Smooth muscle cell (in vitro differentiated cells): ENCODE data around the gene INAFM1. TPM values are rescaled to one million over a fixed set of nuclear protein-coding genes. Genes with fewer than 3 reads are reported as not detected.

Experiments used
- DNase-seq: peaks from one replicate; lab custom pipeline; 2025; ENCODE audit not compliant: unreplicated experiment; lab: John Stamatoyannopoulos, UW
- H2AFZ ChIP-seq: fragments of 200-600 bp; sonication (generic); 2 replicates; pipeline ENCODE4 v1.6.0; 2016; ENCODE audit warnings: antibody characterized with exemption, low read depth, mild to moderate bottlenecking
- H3F3A ChIP-seq: fragments of 200-600 bp; sonication (generic); 2 replicates; pipeline ENCODE4 v1.6.0; 2017; ENCODE audit warnings: antibody characterized with exemption, low read depth
- H3K27ac ChIP-seq: fragments of 200-600 bp; sonication (generic); 2 replicates; pipeline ENCODE4 v1.5.1; 2016; ENCODE audit warnings: low read depth, mild to moderate bottlenecking
- H3K27me3 ChIP-seq: fragments of 200-600 bp; sonication (generic); 2 replicates; pipeline ENCODE4 v1.6.1; 2016; ENCODE audit warnings: low read depth, mild to moderate bottlenecking
- H3K36me3 ChIP-seq: fragments of 200-600 bp; sonication (generic); 2 replicates; pipeline ENCODE4 v1.5.1; 2016; ENCODE audit warnings: low read depth
- H3K4me1 ChIP-seq: fragments of 200-600 bp; sonication (generic); 2 replicates; pipeline ENCODE4 v1.5.1; 2016; ENCODE audit warnings: low read depth
- H3K4me2 ChIP-seq: fragments of 200-600 bp; sonication (generic); 2 replicates; pipeline ENCODE4 v1.6.0; 2016; ENCODE audit warnings: mild to moderate bottlenecking
- H3K4me3 ChIP-seq: fragments of 200-600 bp; sonication (generic); 2 replicates; pipeline ENCODE4 v1.5.1; 2016; ENCODE audit warnings: mild to moderate bottlenecking
- H3K79me2 ChIP-seq: fragments of 200-600 bp; sonication (generic); 2 replicates; pipeline ENCODE4 v1.6.0; 2016; ENCODE audit warnings: low read depth, mild to moderate bottlenecking
- H3K9ac ChIP-seq: fragments of 200-600 bp; sonication (generic); 2 replicates; pipeline ENCODE4 v1.6.0; 2016; ENCODE audit warnings: low read depth
- H3K9me3 ChIP-seq: fragments of 200-600 bp; sonication (generic); replicated peaks from 2 replicates; pipeline ENCODE4 v1.5.1; 2016; ENCODE audit warnings: low read depth
- H4K20me1 ChIP-seq: fragments of 200-600 bp; sonication (generic); 2 replicates; pipeline ENCODE4 v1.6.0; 2016; ENCODE audit warnings: low read depth
- WGBS: methylation state at CpG from one replicate; pipeline ENCODE4 v1.1.7; 2016; ENCODE audit warnings: low lambda C conversion rate; 5-methylcytosine and 5-hydroxymethylcytosine counted together
- polyA plus RNA-seq: library from polyadenylated mRNA; unstranded; fragments of >200 nt; fragmentation: Nextera tagmentation; extraction: Ambion mirVana; gene quantifications from 2 replicates; pipeline ENCODE4 v1.2.1, GENCODE V29; 2016
- total RNA-seq: library from RNA; depleted of rRNA; stranded (reverse); fragments of >200 nt; gene quantifications from 2 replicates; pipeline ENCODE4 v1.2.3, GENCODE V29; 2014
- TF ChIP-seq, protein P1 (sequence below): fragments of 200-600 bp; sonication (generic); IDR thresholded peaks from 2 replicates; pipeline ENCODE4 v1.5.1; 2017; ENCODE audit warnings: borderline replicate concordance, mild to moderate bottlenecking, antibody characterized with exemption; ENCODE audit not compliant: insufficient read depth, poor library complexity, severe bottlenecking

The INAFM1 gene
- total and polyA plus RNA-seq, 2 experiments from 2014 or later: 7.2 to 29.7 TPM

DNA sequence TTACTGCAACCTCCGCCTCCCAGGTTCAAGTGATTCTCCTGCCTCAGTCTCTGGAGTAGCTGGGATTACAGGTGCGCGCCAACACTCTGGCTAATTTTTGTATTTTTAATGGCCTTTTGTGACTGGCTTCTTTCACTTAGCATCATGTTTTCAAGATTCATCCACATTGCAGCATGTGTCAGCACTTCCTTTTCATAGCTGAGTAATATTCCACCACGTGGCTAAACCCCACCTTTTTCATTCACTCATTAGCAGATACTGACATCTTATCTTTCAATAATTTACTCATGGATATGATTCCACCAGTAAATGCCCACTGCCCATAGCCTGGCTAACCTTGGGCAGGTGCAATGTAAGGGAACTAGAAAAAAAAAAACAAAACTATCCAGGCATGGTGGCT is 41.8 kb downstream of the INAFM1 start:
- H2AFZ ChIP-seq: no peak overlapping the region
- H3K27me3 ChIP-seq: no peaks in the 10 kb centered on the region
- H3F3A ChIP-seq: peaks cover 5% of the 10 kb centered on the region
- TF ChIP-seq, protein P1, sequence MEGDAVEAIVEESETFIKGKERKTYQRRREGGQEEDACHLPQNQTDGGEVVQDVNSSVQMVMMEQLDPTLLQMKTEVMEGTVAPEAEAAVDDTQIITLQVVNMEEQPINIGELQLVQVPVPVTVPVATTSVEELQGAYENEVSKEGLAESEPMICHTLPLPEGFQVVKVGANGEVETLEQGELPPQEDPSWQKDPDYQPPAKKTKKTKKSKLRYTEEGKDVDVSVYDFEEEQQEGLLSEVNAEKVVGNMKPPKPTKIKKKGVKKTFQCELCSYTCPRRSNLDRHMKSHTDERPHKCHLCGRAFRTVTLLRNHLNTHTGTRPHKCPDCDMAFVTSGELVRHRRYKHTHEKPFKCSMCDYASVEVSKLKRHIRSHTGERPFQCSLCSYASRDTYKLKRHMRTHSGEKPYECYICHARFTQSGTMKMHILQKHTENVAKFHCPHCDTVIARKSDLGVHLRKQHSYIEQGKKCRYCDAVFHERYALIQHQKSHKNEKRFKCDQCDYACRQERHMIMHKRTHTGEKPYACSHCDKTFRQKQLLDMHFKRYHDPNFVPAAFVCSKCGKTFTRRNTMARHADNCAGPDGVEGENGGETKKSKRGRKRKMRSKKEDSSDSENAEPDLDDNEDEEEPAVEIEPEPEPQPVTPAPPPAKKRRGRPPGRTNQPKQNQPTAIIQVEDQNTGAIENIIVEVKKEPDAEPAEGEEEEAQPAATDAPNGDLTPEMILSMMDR: no peak
- no peaks in the 10 kb centered on the region for H3K9me3 ChIP-seq
- no peaks in the 10 kb centered on the region for H3K36me3 ChIP-seq
- WGBS: 92% methylated on average over 4 of the region's 4 CpGs
- no peak overlapping the region for H3K9ac ChIP-seq
- no peak for DNase-seq
- no peaks in the 10 kb centered on the region for H4K20me1 ChIP-seq
- H3K79me2 ChIP-seq: no peaks in the 10 kb centered on the region
- H3K27ac ChIP-seq: no peak overlapping the region
- H3K4me1 ChIP-seq: no peaks in the 10 kb centered on the region
- H3K4me3 ChIP-seq: no peak overlapping the region
- H3K4me2 ChIP-seq: no peak overlapping the region

DNA sequence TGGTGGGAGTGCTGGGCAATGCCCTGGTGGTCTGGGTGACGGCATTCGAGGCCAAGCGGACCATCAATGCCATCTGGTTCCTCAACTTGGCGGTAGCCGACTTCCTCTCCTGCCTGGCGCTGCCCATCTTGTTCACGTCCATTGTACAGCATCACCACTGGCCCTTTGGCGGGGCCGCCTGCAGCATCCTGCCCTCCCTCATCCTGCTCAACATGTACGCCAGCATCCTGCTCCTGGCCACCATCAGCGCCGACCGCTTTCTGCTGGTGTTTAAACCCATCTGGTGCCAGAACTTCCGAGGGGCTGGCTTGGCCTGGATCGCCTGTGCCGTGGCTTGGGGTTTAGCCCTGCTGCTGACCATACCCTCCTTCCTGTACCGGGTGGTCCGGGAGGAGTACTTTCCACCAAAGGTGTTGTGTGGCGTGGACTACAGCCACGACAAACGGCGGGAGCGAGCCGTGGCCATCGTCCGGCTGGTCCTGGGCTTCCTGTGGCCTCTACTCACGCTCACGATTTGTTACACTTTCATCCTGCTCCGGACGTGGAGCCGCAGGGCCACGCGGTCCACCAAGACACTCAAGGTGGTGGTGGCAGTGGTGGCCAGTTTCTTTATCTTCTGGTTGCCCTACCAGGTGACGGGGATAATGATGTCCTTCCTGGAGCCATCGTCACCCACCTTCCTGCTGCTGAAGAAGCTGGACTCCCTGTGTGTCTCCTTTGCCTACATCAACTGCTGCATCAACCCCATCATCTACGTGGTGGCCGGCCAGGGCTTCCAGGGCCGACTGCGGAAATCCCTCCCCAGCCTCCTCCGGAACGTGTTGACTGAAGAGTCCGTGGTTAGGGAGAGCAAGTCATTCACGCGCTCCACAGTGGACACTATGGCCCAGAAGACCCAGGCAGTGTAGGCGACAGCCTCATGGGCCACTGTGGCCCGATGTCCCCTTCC is 45.5 kb downstream of the INAFM1 start:
- Histone ChIP-seq H3K27ac (no peak overlapping the region), H3K4me2 (no peak overlapping the region), H3K36me3 (no peaks in the 10 kb centered on the region), H2AFZ (no peak overlapping the region), H3K27me3 (no peaks in the 10 kb centered on the region), H4K20me1 (no peaks in the 10 kb centered on the region), H3K4me3 (no peak overlapping the region), H3F3A (peaks cover 5% of the 10 kb centered on the region), H3K9ac (no peak overlapping the region), H3K4me1 (no peaks in the 10 kb centered on the region), H3K9me3 (no peaks in the 10 kb centered on the region), H3K79me2 (no peaks in the 10 kb centered on the region)
- 96% methylated on average over 46 of the region's 46 CpGs for WGBS
- DNase-seq: no peak
- TF ChIP-seq, protein P1: no peak

DNA sequence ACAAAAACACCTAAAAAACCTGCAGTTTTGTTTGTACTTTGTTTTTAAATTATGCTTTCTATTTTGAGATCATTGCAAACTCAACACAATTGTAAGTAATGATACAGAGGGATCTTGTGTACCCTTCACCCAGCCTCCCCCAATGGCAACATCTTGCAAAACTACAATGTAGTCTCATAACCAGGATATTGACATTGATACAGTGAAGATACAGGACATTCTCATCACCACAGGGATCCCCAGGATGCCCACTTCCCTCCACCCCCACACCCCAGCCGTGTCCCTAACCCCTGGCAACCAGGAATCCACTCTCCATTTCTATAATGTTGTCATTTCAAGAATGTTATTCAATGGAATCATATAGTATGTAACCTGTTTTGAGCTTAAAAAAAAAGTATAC is 46.9 kb downstream of the INAFM1 start:
- Histone ChIP-seq H3K27ac (no peak overlapping the region), H3K9ac (no peak overlapping the region), H3K79me2 (no peaks in the 10 kb centered on the region), H3K4me3 (no peak overlapping the region), H3K4me2 (no peak overlapping the region), H4K20me1 (no peaks in the 10 kb centered on the region), H3K27me3 (no peaks in the 10 kb centered on the region), H3K4me1 (no peaks in the 10 kb centered on the region), H2AFZ (no peak overlapping the region), H3K36me3 (no peaks in the 10 kb centered on the region), H3K9me3 (no peaks in the 10 kb centered on the region), H3F3A (no peaks in the 10 kb centered on the region)
- TF ChIP-seq, protein P1: no peak
- no peak for DNase-seq
- WGBS: 100% methylated on average over 1 of the region's 1 CpG

DNA sequence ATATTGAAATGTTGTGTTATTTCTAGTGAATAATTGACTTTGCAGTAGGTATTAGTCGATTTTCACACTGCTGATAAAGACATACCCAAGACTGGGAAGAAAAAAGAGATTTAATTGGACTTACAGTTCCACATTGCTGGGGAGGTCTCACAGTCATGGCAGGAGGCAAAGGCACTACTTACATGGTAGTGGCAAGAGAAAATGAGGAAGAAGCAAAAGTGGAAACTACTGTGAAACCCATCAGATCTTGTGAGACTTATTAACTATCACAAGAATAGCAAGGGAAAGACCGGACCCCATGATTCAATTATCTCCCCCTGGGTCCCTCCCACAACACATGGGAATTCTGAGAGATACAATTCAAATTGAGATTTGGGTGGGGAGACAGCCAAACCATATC is 47.4 kb downstream of the INAFM1 start:
- no peak overlapping the region for H3K9ac ChIP-seq
- H3K4me3 ChIP-seq: no peak overlapping the region
- H3K4me2 ChIP-seq: no peak overlapping the region
- no peaks in the 10 kb centered on the region for H3K27me3 ChIP-seq
- TF ChIP-seq, protein P1: no peak
- H3K79me2 ChIP-seq: no peaks in the 10 kb centered on the region
- no peak for DNase-seq
- no peaks in the 10 kb centered on the region for H3K36me3 ChIP-seq
- 86% methylated on average over 2 of the region's 2 CpGs for WGBS
- no peak overlapping the region for H2AFZ ChIP-seq
- no peaks in the 10 kb centered on the region for H3K4me1 ChIP-seq
- H3F3A ChIP-seq: no peaks in the 10 kb centered on the region
- no peaks in the 10 kb centered on the region for H4K20me1 ChIP-seq
- H3K9me3 ChIP-seq: no peaks in the 10 kb centered on the region
- H3K27ac ChIP-seq: no peak overlapping the region
